Measurements from ENCODE around the gene CYP24A1. TPM values are rescaled to one million over a fixed set of nuclear protein-coding genes. Genes with fewer than 3 reads are reported as not detected.

The CYP24A1 gene
- polyA plus RNA-seq, 1 donor (not counting 4 experiments of a cell fraction or from before 2014, with no cell fraction given), result 18.2 TPM

DNA sequence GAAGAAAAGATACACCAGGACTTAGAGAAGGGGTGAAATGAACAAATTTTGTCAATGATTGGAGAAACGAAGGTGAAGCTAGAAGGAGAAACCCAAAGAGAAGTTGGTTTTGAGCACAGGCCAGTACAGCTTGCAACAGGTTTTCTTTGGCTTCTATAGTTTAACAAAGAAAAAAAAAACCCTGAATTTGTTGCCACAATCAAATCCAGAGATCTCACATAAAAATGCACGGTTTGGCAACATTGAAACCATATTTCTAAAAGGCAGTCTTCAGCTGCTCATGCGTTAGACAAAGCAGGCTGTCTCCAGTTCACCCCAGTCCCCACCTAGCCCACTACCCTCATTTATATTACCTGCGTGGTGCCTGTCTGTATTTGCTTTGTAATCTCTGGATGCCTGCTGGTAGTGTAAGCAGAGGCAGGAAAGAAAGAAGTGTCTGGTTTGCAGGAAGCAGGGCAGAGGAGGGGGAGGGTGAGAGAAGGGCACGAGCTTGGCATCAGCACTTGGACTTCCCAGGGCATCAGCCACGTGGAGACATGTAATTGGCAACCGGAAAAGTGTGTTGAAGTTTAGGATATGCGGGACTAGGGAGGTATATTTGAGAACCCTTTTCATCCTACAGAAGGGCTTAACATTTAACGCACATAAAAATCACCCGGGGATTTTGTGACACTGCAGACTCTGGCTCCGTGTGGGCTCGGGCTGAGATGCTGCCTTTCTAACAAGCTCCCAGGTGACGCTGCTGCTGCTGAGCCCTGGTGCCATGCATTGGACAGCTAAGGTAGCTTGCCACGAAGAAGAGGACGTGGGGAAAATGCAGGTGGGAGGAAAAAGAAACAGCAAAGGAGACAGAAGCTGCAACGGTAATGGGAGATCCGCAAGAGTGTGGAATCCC is 48.5 kb upstream of the CYP24A1 start:
- no peak for FAIRE-seq
- H3K4me1 ChIP-seq (ENCODE audit: control insufficient read depth, extremely low read depth, insufficient read depth, low read length), result no peaks in the 10 kb centered on the region
- dilution Hi-C loops (cut with MboI; ENCODE audit: extremely low pct_ligation_motif_present, low sequenced_read_pairs), result no loop called here
- no peaks in the 10 kb centered on the region for H3K9me3 ChIP-seq (ENCODE audit: control insufficient read depth, low read depth, low read length)
- no peak for DNase-seq (ENCODE audit: low read depth, low spot score)
- no peak for TF ChIP-seq EZH2 (IDR thresholded peaks at IDR 0.05; ENCODE audit: low read length)
- TF ChIP-seq, protein P1, sequence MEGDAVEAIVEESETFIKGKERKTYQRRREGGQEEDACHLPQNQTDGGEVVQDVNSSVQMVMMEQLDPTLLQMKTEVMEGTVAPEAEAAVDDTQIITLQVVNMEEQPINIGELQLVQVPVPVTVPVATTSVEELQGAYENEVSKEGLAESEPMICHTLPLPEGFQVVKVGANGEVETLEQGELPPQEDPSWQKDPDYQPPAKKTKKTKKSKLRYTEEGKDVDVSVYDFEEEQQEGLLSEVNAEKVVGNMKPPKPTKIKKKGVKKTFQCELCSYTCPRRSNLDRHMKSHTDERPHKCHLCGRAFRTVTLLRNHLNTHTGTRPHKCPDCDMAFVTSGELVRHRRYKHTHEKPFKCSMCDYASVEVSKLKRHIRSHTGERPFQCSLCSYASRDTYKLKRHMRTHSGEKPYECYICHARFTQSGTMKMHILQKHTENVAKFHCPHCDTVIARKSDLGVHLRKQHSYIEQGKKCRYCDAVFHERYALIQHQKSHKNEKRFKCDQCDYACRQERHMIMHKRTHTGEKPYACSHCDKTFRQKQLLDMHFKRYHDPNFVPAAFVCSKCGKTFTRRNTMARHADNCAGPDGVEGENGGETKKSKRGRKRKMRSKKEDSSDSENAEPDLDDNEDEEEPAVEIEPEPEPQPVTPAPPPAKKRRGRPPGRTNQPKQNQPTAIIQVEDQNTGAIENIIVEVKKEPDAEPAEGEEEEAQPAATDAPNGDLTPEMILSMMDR (optimal IDR thresholded peaks at IDR 0.05 in 1 of 3, IDR thresholded peaks at IDR 0.05 in 1 of 3, conservative IDR thresholded peaks at IDR 0.05 in 1 of 3; ENCODE audit: extremely low read depth in 1 of 3, insufficient read depth in 2 of 3, low read length in 3 of 3), result no peak
- no peak overlapping the region for H3K9ac ChIP-seq (ENCODE audit: control insufficient read depth, extremely low read depth, insufficient read depth, low read length)
- H3K27ac ChIP-seq (ENCODE audit: control insufficient read depth, insufficient read depth, low read length), result no peak overlapping the region
- no peaks in the 10 kb centered on the region for H3K9me1 ChIP-seq (ENCODE audit: control insufficient read depth, extremely low read depth, insufficient read depth, low read length)
- H4K20me1 ChIP-seq (ENCODE audit: control insufficient read depth, extremely low read depth, insufficient read depth, low read length), result no peaks in the 10 kb centered on the region
- no peak overlapping the region for H3K4me2 ChIP-seq (ENCODE audit: control insufficient read depth, extremely low read depth, insufficient read depth, low read depth, low read length)
- H3K27me3 ChIP-seq (ENCODE audit: control insufficient read depth, extremely low read depth, insufficient read depth, low read length), result no peaks in the 10 kb centered on the region
- H3K4me3 ChIP-seq (ENCODE audit: control insufficient read depth in 2 of 3, extremely low read depth in 1 of 3, insufficient read depth in 2 of 3, low read depth in 1 of 3, low read length in 3 of 3), result no peak overlapping the region
- peaks cover 0 to 1% of the 10 kb centered on the region in 2 experiments for H3K36me3 ChIP-seq (ENCODE audit: control insufficient read depth in 2 of 2, extremely low read depth in 1 of 2, insufficient read depth in 2 of 2, low read length in 2 of 2)
- no peaks in the 10 kb centered on the region for H3K79me2 ChIP-seq (ENCODE audit: control insufficient read depth, insufficient read depth, low read length)
- no peak overlapping the region for H2AFZ ChIP-seq (ENCODE audit: control insufficient read depth, low read length)

DNA sequence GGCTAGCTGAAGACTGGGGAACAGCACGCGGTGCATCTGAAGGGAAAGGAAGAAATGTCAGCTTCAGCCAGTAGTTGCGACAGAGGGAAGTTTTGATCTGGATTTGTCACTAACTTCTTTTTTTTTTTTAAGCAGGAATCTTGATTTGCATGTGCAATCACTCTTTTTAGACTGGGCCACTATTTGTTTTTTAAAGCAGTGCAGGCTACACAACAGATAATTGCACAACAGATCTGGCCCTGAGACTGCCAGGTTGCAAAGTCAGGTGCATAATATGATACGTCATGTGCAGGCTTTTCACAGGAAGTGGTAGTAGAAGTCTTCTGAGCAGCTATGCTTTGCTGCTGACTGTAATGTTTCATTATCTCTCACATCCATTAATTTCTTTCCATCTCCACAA is 47.6 kb upstream of the CYP24A1 start:
- H3K4me1 ChIP-seq (ENCODE audit: control insufficient read depth, extremely low read depth, insufficient read depth, low read length), result no peaks in the 10 kb centered on the region
- no peaks in the 10 kb centered on the region for H3K9me3 ChIP-seq (ENCODE audit: control insufficient read depth, low read depth, low read length)
- TF ChIP-seq, protein P1 (optimal IDR thresholded peaks at IDR 0.05 in 1 of 3, IDR thresholded peaks at IDR 0.05 in 1 of 3, conservative IDR thresholded peaks at IDR 0.05 in 1 of 3; ENCODE audit: extremely low read depth in 1 of 3, insufficient read depth in 2 of 3, low read length in 3 of 3), result no peak
- TF ChIP-seq EZH2 (IDR thresholded peaks at IDR 0.05; ENCODE audit: low read length), result no peak
- H3K9me1 ChIP-seq (ENCODE audit: control insufficient read depth, extremely low read depth, insufficient read depth, low read length), result no peaks in the 10 kb centered on the region
- DNase-seq (ENCODE audit: low read depth, low spot score), result no peak
- no peak for FAIRE-seq
- H4K20me1 ChIP-seq (ENCODE audit: control insufficient read depth, extremely low read depth, insufficient read depth, low read length), result no peaks in the 10 kb centered on the region
- dilution Hi-C loops (cut with MboI; ENCODE audit: extremely low pct_ligation_motif_present, low sequenced_read_pairs), result no loop called here
- no peaks in the 10 kb centered on the region for H3K27me3 ChIP-seq (ENCODE audit: control insufficient read depth, extremely low read depth, insufficient read depth, low read length)
- H3K9ac ChIP-seq (ENCODE audit: control insufficient read depth, extremely low read depth, insufficient read depth, low read length), result no peak overlapping the region
- no peak overlapping the region for H2AFZ ChIP-seq (ENCODE audit: control insufficient read depth, low read length)
- H3K4me3 ChIP-seq (ENCODE audit: control insufficient read depth in 2 of 3, extremely low read depth in 1 of 3, insufficient read depth in 2 of 3, low read depth in 1 of 3, low read length in 3 of 3), result no peak overlapping the region
- H3K27ac ChIP-seq (ENCODE audit: control insufficient read depth, insufficient read depth, low read length), result no peak overlapping the region
- H3K4me2 ChIP-seq (ENCODE audit: control insufficient read depth, extremely low read depth, insufficient read depth, low read depth, low read length), result no peak overlapping the region
- peaks cover 0 to 2% of the 10 kb centered on the region in 2 experiments for H3K36me3 ChIP-seq (ENCODE audit: control insufficient read depth in 2 of 2, extremely low read depth in 1 of 2, insufficient read depth in 2 of 2, low read length in 2 of 2)
- no peaks in the 10 kb centered on the region for H3K79me2 ChIP-seq (ENCODE audit: control insufficient read depth, insufficient read depth, low read length)
